Activated T-cell treated with anti-CD3 and anti-CD28 coated beads, Interleukin-2, amount 50 U/mL, for 48 hours (primary cell): ENCODE measurements around the gene ARHGEF37.

Experiments
- DNase-seq, 2 experiments: peaks; one replicate each; pipeline ENCODE4 v3.0.0-alpha.2; 2020

The ARHGEF37 gene

GRCh38 chr5:149630337-149630736, 49.0 kb downstream of the ARHGEF37 start:
- no peak for DNase-seq

DNA sequence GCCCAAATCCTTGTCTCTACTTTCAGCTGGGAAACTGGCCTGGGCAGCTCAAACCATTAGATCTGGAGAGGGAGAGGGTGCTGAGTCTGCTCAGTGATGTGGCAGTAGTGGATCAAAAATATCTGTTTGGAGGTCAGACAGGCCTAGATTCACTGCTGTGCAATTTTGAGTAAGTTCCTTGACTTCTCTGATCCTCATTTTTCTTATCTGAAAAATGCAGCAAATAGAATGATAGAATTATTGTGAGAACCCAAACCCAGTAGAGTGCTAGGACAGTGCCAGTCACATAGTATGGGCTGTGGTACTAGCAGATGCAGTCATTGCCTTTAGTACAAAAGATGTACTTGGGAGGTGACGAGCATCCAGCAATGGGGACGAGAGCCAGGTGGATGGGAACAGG, 50.2 kb downstream of the ARHGEF37 start:
- DNase-seq: no peak

- DNase-seq: peak in 1 of 2 experiments; percentile 34
Observed at GRCh38 chr5:149632311-149633251, 51.3 kb downstream of the ARHGEF37 start.

- no peak for DNase-seq
Observed at GRCh38 chr5:149633476-149634350, 52.4 kb downstream of the ARHGEF37 start.

- no peak for DNase-seq
Observed at GRCh38 chr5:149635394-149635793, 54.1 kb downstream of the ARHGEF37 start.

DNA sequence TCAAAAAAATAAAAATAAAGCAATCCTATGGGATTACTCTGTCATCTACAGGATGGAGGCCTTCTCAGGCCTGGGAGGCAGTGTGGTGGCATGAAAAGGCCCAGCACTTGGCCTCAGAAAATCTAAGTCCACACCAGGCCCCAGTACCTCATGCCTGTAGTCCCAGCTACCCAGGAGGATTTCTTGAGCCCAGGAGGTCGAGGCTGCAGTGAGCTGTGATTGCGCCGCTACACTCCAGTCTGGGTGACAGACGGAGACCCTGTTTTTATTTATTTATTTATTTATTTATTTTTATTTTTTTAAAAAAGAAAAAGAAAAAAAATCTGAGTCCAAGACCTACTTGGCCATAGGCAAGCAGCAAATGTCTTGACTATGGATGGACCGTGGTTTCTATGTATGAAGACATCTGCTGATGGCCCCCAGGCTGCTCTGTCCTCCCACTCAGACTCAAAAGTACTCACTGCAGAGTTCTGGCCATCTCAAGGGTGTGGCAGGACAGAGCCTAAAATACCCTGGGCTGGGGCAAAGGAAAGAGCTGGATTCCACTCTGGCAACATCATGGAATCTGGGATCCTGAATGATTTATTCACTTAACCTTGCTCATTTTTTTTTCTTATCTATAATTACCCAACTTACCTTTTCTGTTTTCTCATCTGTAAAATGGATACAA, 55.0 kb downstream of the ARHGEF37 start:
- no peak for DNase-seq

DNA sequence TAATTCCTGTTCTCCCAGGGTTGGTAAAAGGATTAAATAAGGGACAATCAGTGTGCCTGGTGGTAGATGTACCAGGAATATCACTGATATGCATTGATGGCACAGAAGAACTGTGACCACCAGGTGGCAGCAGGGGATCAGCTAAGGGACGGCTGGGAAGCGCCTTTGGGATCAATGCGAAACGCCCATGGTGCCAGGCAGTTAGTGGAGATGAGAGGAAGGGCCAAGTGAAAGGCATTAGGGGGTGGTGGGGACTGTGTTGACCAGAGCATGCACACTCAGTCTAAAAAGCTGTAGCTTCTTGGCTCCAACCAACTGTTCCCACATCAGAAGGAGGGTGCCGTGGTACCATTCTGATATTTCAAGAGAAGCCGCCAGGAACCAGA, 55.6 kb downstream of the ARHGEF37 start:
- DNase-seq: peak; percentile 78 to 80

GRCh38 chr5:149638136-149638535, 56.8 kb downstream of the ARHGEF37 start:
- DNase-seq: no peak

GRCh38 chr5:149638546-149639241, 57.4 kb downstream of the ARHGEF37 start:
- DNase-seq: no peak

- no peak for DNase-seq
Observed at GRCh38 chr5:149639737-149640136, 58.4 kb downstream of the ARHGEF37 start.

- no peak for DNase-seq
Observed at GRCh38 chr5:149640350-149640999, 59.2 kb downstream of the ARHGEF37 start.

DNA sequence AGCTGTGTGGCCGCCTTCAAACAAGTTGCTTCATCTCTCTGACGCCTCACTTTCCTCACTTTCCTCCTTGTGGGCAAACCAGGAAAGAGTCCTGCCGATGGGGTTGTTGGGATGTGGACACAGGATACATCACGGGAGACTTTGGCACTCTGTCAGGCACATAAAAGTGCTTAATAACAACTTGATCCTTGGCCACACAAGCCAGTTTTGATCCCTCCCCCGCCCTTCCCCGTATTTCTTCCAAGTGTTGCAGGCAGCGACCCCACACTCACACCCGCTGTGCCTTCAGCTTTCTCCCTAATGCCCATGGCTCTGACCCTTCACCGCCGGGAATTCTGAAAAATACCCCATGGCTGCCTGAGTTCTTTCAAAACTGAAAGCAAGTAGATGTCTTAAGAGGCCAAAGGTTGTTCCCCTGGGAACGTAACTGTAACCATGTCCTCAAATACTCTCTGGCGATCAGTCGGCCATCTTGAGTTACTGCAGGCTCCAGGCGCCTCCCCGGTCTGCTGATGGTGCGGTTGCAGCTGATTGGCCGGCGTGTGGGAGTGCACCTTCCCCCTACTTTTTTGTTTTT, 59.8 kb downstream of the ARHGEF37 start:
- no peak for DNase-seq

DNA sequence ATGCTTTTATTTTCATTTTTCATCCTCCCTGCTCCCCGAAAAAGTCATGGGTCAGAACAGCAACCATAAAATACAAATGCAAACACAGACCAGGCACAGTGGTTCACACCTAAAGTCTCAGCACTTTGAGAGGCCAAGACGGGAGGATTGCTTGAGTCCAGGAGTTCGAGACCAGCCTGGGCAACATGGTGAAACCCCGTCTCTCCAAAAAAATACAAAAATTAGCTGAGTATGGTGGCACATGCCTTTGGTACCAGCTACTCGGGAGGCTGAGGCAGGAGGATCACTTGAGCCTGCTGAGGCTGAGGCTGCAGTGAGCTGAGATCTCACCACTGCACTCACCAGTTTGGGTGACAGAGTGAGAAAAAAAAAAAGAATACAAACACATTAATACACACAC, 60.3 kb downstream of the ARHGEF37 start:
- no peak for DNase-seq

DNA sequence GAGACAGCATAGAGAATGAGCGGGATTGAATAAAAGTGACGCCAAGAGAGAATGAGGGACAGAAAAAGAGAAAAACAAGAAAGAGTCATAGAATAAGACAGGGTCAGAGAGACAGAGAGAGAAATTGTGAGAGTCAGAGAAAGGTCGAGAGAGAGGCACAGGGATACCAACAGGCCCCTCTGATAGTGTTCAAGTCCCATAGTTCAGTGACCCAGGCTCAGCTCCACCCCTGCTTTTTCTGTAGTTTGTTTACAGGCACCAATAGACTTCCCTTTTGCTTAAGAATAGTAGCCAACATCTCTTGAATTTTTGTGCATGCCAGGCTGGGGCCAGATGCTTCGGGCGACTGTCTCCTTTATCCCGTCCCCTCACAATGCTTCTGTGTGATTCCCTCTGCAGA, 62.5 kb downstream of the ARHGEF37 start:
- no peak for DNase-seq

DNA sequence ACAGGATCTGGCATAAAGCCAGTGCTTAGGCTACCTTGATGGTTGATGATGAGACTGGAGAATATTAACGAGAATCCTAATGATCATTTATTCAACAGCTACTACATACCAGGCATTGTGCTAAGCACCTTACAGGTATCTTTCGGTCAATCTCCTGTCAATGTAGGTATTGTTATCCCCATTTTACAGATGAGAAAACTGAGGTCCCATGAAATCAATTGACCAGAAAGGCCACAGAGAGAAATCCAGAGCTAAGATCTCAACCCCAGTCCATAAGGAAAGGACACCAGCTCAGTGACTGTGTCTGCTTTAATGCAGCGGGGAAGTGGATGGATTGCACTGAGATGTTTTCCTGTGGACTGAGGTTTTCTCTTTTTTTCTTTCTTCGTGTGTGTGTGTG, 63.3 kb downstream of the ARHGEF37 start:
- DNase-seq: no peak

DNA sequence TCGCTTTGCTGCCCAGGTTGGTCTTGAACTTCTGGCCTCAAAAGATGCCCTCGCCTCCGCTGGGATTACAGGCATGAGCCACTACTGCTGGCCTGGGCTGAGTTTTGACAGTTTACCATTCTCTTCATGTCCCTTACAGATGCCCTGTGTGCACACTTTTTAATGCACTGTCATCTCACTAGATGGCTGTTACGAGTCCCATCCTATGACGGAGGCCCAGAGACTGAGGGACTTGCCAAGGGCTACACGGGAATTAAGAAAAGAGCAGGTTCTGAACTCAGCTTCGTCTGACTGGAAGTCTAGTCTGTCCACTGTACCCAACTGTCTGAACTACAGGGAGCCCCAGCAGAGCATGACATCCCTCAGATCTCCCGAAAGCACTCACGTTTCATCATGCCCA, 63.9 kb downstream of the ARHGEF37 start:
- DNase-seq: no peak

GRCh38 chr5:149645725-149646124, 64.4 kb downstream of the ARHGEF37 start:
- no peak for DNase-seq

GRCh38 chr5:149646564-149646963, 65.3 kb downstream of the ARHGEF37 start:
- DNase-seq: peak; percentile 46 to 56

GRCh38 chr5:149647334-149647733, 66.0 kb downstream of the ARHGEF37 start:
- no peak for DNase-seq

DNA sequence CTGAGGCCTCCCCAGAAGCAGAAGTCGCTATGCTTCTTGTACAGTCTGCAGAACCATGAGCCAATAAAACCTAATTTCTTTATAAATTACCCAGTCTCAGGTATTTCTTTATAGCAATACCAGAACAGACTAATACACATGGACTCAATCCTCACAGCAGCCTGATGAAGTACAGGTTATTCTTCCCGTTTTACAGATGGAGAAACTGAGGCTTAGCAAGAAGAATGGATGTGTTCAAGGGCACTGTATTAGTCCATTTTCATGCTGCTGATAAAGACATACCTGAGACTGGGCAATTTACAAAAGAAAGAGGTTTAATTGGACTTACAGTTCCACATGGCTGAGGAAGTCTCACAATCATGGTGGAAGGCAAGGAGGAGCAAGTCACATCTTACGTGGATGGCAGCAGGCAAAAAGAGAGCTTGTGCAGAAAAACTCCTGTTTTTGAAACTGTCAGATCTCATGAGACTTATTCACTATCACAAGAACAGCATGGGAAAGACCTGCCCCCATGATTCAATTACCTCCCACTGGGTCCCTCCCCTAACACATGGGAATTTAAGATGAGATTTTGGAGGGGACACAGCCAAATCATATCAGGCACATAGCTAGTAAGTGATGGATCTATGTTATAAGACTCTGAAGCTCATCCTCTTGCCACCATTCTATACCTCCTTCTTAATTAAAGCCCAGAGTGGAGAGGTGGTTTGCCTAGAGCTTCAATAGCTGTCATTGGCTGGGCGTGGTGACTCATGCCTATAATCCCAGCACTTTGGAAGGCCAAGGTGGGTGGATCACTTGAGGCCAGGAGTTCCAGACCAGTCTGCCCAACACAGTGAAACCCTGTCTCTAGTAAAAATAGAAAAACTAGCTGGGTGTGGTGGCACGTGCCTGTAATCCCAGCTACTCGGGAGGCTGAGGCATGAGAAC, 67.4 kb downstream of the ARHGEF37 start:
- peak in 1 of 2 experiments; percentile 36 for DNase-seq
